Activated CD4-positive, alpha-beta T cell treated with anti-CD3 and anti-CD28 coated beads for 24 hours (primary cell): Measurements from ENCODE around the gene GIPC1.

Source experiments
- DNase-seq, 2 donors: peaks; one replicate each; pipeline ENCODE4 v3.0.0-alpha.2; 2020; ENCODE audit warnings: low read depth in 2 of 2

The GIPC1 gene

GRCh38 chr19:14437578-14438140, 58.3 kb downstream of the GIPC1 start:
- no peak for DNase-seq

GRCh38 chr19:14435320-14436050, 60.4 kb downstream of the GIPC1 start:
- DNase-seq: no peak

- no peak for DNase-seq
Measured at GRCh38 chr19:14434543-14435319, 61.2 kb downstream of the GIPC1 start.

GRCh38 chr19:14433554-14434501, 62.1 kb downstream of the GIPC1 start:
- DNase-seq: no peak

- peak in 1 of 2 donors; percentile 56 for DNase-seq
Measured at GRCh38 chr19:14432791-14433553, 63.0 kb downstream of the GIPC1 start, which contains the start of gene PKN1. Gene PKN1 (plus strand): TSS chr19:14433306. CDS start chr19:14433522, 216 bp downstream.

- no peak for DNase-seq
Measured at GRCh38 chr19:14430712-14431111, 65.2 kb downstream of the GIPC1 start.

- no peak for DNase-seq
Measured at GRCh38 chr19:14428882-14429416, 67.0 kb downstream of the GIPC1 start.
